Activated T-helper 2 cell treated with anti-CD3 and anti-CD28 coated beads, Interferon-gamma antibody, Interleukin-2, Interleukin-4, amounts not matched to agents 10 μg/mL and 5 μg/mL and 100 μg/mL, durations not matched to agents 14 hours and 24 hours and 36 hours (primary cell): Measurements from ENCODE around the gene PSEN1. TPM values are rescaled to one million over a fixed set of nuclear protein-coding genes. Genes with fewer than 3 reads are reported as not detected.

Experiments used
- DNase-seq: peaks from one replicate; pipeline ENCODE4 v3.0.0; 2021; ENCODE audit warnings: low spot score
- H3K27ac Mint-ChIP-seq: one replicate; pipeline ENCODE4 v1.8.0; 2021; ENCODE audit warnings: mixed read lengths
- H3K27me3 Mint-ChIP-seq: one replicate; pipeline ENCODE4 v1.8.0; 2021; ENCODE audit warnings: low read depth, mixed read lengths
- H3K36me3 Mint-ChIP-seq: one replicate; pipeline ENCODE4 v1.8.0; 2021; ENCODE audit warnings: low read depth, mixed read lengths
- H3K4me1 Mint-ChIP-seq: one replicate; pipeline ENCODE4 v1.8.0; 2021; ENCODE audit warnings: low read depth, mixed read lengths
- H3K4me3 Mint-ChIP-seq: one replicate; pipeline ENCODE4 v1.8.0; 2021; ENCODE audit warnings: low read depth, mild to moderate bottlenecking, moderate library complexity, mixed read lengths
- H3K9me3 Mint-ChIP-seq: one replicate; pipeline ENCODE4 v1.8.0; 2021; ENCODE audit warnings: mixed read lengths
- intact Hi-C: fragments of 100-400 bp; cut with micrococcal nuclease; formaldehyde crosslinking; loops from one replicate; pipeline ENCODE4 v1.15.1; 2023
- total RNA-seq: library from RNA; stranded (reverse); gene quantifications from 2 replicates; pipeline ENCODE4 v1.2.3, GENCODE V29; 2022

PSEN1 gene
- total RNA-seq, 1 donor from 2014 or later, result 36.5 TPM

DNA sequence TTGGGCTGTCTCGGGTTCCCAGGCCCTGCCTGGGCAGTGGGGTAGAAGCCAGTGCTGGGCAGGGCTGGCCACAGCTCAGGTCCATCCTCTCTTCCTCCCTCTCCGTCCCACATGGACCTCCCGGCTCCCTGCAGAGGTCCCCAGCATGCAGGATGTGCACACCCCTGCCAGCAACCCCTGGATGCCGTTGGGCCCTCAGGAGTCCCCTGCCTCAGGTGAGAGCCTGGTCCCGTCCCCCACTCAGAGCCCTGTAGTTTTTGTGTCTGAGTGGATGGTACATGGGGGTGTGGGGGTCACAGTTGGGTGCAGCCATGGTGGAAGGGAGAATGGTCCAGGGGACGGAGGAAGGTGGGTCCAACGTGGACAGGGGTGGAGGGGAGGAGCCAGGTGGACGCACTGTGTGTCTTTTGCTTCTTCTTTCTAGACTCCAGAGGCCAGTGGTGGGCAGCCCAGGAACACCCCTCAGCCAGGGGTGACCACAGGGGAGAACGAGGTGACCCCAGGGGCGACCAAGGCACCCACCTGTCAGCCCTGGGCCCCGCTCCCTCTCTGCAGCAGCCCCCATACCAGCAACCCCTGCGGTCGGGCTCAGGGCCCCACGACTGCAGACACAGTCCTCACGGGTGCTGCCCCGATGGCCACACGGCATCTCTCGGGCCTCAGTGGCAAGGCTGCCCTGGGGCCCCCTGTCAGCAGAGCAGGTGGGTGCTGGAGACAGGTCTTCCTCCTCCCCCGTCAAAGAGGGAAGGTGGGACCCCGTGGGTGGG is 122.7 kb downstream of the PSEN1 start:
- intact Hi-C loops, result no loop called here
- DNase-seq, result no peak
- no peaks in the 10 kb centered on the region for H3K36me3 Mint-ChIP-seq
- no peaks in the 10 kb centered on the region for H3K27me3 Mint-ChIP-seq
- H3K27ac Mint-ChIP-seq, result no peak overlapping the region
- H3K4me1 Mint-ChIP-seq, result peaks cover 4% of the 10 kb centered on the region
- no peaks in the 10 kb centered on the region for H3K9me3 Mint-ChIP-seq
- no peak overlapping the region for H3K4me3 Mint-ChIP-seq

DNA sequence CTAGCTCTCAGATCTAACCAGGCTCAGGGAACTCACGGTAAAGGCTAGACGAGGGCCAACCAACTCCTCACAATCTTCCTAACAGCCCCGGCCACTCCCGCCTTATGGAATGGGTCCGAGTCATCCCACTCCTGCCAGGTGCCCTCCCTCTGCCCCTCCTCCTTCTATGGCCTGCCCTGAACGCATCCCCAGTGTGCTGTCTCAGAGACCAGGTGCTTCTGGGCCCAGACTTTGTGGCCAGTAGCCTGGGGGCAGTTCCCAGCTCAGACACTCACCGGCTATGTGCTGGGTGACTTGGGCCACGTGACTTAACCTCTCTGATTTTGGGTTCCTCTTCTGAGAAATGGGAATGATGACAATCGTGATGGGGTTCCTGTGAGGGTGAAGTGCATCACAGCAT is 123.5 kb downstream of the PSEN1 start:
- Mint-ChIP-seq H3K27me3 (no peaks in the 10 kb centered on the region), H3K4me1 (peaks cover 4% of the 10 kb centered on the region), H3K4me3 (no peak overlapping the region), H3K27ac (no peak overlapping the region), H3K9me3 (no peaks in the 10 kb centered on the region), H3K36me3 (no peaks in the 10 kb centered on the region)
- intact Hi-C loops, result no loop called here
- DNase-seq, result no peak

DNA sequence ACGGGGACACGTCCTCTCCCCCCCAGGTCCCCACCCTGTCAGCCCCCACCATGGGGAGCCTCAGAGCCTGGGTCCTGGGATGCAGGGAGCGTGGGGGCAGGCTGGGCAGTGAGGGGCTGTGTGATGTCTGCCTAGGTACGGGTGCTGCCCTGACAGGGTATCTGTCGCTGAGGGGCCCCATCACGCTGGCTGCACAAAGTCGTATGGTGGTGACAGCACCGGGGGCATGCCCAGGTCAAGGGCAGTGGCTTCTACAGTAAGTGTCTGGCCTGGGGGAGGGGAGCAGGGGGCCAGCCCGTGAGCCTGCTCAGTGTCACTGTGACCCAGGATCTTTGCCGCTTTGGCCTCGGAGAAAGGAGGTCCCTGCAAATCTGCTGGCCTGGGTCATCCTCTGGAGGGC is 124.3 kb downstream of the PSEN1 start:
- H3K27ac Mint-ChIP-seq, result no peak overlapping the region
- no peaks in the 10 kb centered on the region for H3K9me3 Mint-ChIP-seq
- DNase-seq, result no peak
- intact Hi-C loops, result no loop called here
- H3K36me3 Mint-ChIP-seq, result no peaks in the 10 kb centered on the region
- H3K27me3 Mint-ChIP-seq, result no peaks in the 10 kb centered on the region
- peaks cover 4% of the 10 kb centered on the region for H3K4me1 Mint-ChIP-seq
- no peak overlapping the region for H3K4me3 Mint-ChIP-seq

DNA sequence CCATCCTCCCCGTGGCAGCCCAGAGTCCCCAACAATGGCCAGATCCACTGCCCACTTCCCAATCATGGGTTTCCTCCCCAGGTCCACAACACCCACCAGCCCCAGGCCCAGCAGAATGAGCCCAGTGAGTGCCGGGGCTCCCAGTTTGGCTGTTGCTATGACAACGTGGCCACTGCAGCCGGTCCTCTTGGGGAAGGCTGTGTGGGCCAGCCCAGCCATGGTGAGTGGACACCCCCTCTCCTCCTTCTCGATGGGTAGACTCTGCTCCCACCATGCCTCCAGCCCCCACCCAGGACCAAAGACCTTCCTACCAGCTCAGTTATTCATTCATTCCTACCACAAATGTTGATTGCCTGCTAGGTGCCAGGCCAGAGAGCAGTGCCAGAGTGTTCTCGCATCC is 124.8 kb downstream of the PSEN1 start:
- no peaks in the 10 kb centered on the region for H3K9me3 Mint-ChIP-seq
- no peaks in the 10 kb centered on the region for H3K27me3 Mint-ChIP-seq
- H3K36me3 Mint-ChIP-seq, result no peaks in the 10 kb centered on the region
- H3K4me1 Mint-ChIP-seq, result peaks cover 4% of the 10 kb centered on the region
- no peak overlapping the region for H3K4me3 Mint-ChIP-seq
- no peak for DNase-seq
- no peak overlapping the region for H3K27ac Mint-ChIP-seq
- intact Hi-C loops, result no loop called here

DNA sequence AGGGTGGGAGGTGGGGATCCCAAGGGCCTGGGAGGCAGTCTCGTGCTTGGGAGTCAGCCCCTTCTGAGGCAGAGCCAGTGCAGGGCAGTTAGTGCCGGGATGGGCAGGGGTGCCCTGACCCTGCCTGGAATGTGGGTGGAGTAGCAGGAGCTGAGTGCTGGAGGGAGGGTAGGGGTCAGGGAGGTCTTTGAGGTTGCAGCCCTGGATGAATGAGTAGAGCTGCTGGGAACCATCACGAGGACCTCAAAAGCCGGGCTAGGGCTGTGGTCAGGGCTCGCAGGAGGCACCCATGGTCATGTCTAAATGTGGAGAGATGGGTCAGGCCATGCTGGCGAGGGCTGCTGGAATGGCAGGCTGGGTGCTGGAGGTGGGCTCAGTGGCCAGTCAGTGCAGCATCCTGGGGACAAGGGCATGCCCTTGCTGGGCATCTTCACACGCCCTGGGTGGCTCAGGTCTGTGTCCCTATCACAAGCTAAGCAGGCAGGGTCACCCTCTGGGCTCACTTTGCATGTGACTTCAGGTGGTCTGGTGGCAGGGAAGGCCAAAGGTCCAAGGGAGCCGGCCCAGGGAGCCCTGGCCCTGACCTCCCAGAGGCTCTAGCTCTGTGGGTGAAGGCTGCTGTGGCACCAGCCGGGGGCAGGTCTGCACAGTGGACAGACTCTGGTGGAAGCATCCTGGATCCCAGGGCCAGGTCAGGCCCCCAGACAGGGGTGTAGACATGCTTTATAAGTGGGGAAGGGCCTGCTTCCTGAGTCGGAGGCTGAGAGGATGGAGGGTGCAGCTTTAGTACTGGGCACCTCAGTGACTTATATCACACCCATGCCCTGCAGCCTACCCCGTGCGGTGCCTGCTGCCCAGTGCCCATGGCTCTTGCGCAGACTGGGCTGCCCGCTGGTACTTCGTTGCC is 125.5 kb downstream of the PSEN1 start:
- DNase-seq, result no peak
- intact Hi-C loops, result no loop called here
- Mint-ChIP-seq H3K4me1 (peaks cover 4% of the 10 kb centered on the region), H3K27me3 (no peaks in the 10 kb centered on the region), H3K9me3 (no peaks in the 10 kb centered on the region), H3K4me3 (no peak overlapping the region), H3K27ac (no peak overlapping the region), H3K36me3 (no peaks in the 10 kb centered on the region)

DNA sequence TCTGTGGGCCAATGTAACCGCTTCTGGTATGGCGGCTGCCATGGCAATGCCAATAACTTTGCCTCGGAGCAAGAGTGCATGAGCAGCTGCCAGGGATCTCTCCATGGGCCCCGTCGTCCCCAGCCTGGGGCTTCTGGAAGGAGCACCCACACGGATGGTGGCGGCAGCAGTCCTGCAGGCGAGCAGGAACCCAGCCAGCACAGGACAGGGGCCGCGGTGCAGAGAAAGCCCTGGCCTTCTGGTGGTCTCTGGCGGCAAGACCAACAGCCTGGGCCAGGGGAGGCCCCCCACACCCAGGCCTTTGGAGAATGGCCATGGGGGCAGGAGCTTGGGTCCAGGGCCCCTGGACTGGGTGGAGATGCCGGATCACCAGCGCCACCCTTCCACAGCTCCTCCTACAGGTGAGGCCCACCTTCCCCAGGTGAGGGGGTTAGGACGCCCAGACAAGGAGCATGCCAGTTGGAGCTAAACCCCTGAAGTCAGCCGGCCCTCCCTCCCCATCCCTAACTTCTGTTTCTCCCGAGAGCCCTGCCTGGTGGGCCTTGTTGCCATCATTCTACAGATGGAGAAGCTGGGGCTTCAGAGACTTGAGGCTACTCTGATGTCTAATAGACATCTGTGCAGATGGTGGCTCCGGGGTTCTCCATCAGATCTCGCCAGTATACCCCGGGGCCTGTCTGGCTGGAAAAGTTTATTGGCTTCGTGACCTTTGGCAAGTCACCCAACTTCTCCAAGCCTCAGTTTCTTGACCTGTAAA is 126.3 kb downstream of the PSEN1 start:
- no peak overlapping the region for H3K27ac Mint-ChIP-seq
- H3K4me3 Mint-ChIP-seq, result no peak overlapping the region
- peaks cover 4% of the 10 kb centered on the region for H3K4me1 Mint-ChIP-seq
- DNase-seq, result no peak
- H3K27me3 Mint-ChIP-seq, result no peaks in the 10 kb centered on the region
- no peaks in the 10 kb centered on the region for H3K9me3 Mint-ChIP-seq
- intact Hi-C loops, result no loop called here
- H3K36me3 Mint-ChIP-seq, result no peaks in the 10 kb centered on the region

DNA sequence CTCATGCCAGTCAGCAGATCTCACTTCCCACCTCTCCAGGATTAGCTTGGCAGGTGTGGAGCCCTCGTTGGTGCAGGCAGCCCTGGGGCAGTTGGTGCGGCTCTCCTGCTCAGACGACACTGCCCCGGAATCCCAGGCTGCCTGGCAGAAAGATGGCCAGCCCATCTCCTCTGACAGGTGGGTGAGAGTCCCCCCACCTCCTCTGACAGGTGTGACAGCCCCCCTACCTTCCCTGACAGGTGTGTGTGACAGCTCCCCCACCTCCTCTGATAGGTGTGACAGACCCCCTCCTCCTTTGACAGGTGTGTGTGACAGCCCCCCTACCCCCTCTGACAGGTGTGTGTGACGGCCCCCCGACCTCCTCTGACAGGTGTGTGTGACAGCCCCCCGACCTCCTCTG is 127.3 kb downstream of the PSEN1 start:
- no peak for DNase-seq

DNA sequence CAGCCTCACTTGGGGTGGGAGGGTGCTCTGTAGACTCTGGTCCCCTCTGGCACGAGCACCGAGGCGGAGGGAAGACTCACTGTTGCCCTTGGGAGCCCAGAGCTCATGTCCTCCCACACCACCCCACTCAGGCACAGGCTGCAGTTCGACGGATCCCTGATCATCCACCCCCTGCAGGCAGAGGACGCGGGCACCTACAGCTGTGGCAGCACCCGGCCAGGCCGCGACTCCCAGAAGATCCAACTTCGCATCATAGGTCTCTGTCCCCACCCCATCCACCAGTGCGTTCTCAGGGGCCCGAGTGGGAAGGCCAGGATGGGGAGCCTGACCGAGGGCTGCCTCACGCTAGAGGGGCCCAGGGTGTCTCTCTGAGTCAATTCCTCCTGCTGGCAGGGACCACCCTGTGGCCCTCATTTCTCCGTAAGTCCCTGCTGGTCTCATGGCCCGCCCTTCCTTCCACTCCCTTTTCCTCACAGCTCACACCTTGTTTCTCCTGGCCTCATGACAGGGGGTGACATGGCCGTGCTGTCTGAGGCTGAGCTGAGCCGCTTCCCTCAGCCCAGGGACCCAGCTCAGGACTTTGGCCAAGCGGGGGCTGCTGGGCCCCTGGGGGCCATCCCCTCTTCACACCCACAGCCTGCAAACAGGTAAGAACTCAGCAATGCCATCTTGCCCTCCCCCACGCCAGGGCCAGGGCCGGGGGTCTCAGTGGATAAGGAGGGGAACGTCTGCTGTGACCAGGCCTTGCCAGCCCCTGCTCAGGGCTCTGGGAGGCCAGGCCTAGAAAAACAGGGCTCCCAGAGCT is 128.0 kb downstream of the PSEN1 start:
- Mint-ChIP-seq H3K27me3 (peaks cover 3% of the 10 kb centered on the region), H3K36me3 (no peaks in the 10 kb centered on the region), H3K4me1 (no peaks in the 10 kb centered on the region), H3K4me3 (no peak overlapping the region), H3K27ac (no peak overlapping the region), H3K9me3 (no peaks in the 10 kb centered on the region)
- intact Hi-C loops, result no loop called here
- no peak for DNase-seq

More for the DNA sequence above, 127.3 kb downstream of the PSEN1 start:
- H3K36me3 Mint-ChIP-seq, result no peaks in the 10 kb centered on the region
- intact Hi-C loops, result no loop called here
- H3K4me1 Mint-ChIP-seq, result no peaks in the 10 kb centered on the region
- H3K4me3 Mint-ChIP-seq, result no peak overlapping the region
- H3K27ac Mint-ChIP-seq, result no peak overlapping the region
- no peaks in the 10 kb centered on the region for H3K27me3 Mint-ChIP-seq
- H3K9me3 Mint-ChIP-seq, result no peaks in the 10 kb centered on the region

DNA sequence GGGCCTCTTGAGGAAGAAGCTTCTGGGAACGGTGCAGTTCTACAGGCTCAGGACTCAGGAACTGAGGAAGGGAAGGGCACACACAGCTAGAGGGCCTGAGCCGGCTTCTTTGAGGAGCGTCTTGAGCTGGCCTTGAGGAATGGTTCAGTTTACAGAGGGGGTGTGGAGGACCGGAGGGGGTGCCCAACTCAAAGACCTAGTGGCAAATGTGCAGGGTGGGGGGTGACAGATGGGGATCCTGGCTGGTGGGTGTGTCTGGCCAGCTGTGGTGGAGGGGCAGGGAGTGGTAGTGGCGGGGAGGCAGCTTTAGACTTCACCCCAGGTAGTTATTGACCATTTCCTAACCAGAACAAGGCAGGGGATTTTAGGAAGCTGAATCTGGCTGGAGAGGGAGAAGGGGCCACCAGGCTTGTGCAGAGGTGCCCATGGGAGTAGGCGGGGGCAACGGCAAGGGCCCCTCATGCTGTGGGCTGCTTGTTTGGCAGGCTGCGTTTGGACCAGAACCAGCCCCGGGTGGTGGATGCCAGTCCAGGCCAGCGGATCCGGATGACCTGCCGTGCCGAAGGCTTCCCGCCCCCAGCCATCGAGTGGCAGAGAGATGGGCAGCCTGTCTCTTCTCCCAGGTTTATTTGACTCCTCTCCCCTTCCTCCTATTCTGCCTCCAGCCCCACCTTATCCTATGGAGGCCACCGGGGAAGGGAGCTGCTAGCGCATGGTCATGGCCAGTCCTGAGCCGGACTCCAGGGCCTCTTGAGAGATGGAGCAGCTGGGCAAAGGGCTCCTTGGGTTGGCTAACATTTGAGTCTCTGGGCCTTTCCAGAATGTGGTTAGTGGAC is 128.8 kb downstream of the PSEN1 start:
- peaks cover 4% of the 10 kb centered on the region for H3K27me3 Mint-ChIP-seq
- H3K4me1 Mint-ChIP-seq, result no peaks in the 10 kb centered on the region
- H3K36me3 Mint-ChIP-seq, result no peaks in the 10 kb centered on the region
- H3K27ac Mint-ChIP-seq, result no peak overlapping the region
- H3K9me3 Mint-ChIP-seq, result no peaks in the 10 kb centered on the region
- no peak overlapping the region for H3K4me3 Mint-ChIP-seq
- intact Hi-C loops, result no loop called here
- no peak for DNase-seq

DNA sequence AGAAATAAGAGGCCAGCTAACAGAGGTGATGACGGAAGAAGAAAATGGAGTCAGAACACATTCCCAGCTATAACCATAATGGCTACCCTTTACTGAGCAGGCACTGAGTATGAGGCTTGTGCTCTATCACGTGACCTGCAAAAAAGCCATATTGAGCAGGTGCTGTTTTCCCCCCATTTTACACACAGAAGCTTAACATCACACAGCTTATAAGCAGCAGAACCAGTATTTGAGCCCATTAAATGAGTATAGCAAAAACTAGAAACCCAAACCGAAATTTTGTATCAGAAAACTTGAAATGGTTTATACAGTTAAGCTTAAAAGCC is 129.4 kb downstream of the PSEN1 start:
- DNase-seq, result no peak
- H3K27me3 Mint-ChIP-seq, result peaks cover 8% of the 10 kb centered on the region
- H3K4me1 Mint-ChIP-seq, result peaks cover 3% of the 10 kb centered on the region
- no peak overlapping the region for H3K4me3 Mint-ChIP-seq
- no peaks in the 10 kb centered on the region for H3K9me3 Mint-ChIP-seq
- H3K27ac Mint-ChIP-seq, result no peak overlapping the region
- intact Hi-C loops, result no loop called here
- peaks cover under 1% of the 10 kb centered on the region for H3K36me3 Mint-ChIP-seq

DNA sequence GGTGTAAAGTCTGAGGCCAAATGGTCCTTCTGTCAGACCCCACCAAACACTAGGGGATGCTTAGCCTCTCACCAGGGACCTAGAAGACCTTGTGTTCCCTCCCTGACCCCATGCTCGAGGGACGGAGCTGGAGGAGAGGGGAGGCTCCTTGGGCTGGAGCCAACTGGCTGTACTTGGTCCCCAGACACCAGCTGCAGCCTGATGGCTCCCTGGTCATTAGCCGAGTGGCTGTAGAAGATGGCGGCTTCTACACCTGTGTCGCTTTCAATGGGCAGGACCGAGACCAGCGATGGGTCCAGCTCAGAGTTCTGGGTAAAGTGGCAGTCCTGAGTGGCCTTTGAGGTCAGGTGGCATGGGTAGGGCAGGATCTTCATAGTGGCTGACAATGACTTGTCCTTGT is 130.0 kb downstream of the PSEN1 start:
- Mint-ChIP-seq H3K9me3 (no peaks in the 10 kb centered on the region), H3K27me3 (peaks cover 11% of the 10 kb centered on the region), H3K4me1 (peaks cover 3% of the 10 kb centered on the region), H3K27ac (no peak overlapping the region), H3K4me3 (no peak overlapping the region), H3K36me3 (peaks cover 4% of the 10 kb centered on the region)
- no peak for DNase-seq
- intact Hi-C loops, result no loop called here

DNA sequence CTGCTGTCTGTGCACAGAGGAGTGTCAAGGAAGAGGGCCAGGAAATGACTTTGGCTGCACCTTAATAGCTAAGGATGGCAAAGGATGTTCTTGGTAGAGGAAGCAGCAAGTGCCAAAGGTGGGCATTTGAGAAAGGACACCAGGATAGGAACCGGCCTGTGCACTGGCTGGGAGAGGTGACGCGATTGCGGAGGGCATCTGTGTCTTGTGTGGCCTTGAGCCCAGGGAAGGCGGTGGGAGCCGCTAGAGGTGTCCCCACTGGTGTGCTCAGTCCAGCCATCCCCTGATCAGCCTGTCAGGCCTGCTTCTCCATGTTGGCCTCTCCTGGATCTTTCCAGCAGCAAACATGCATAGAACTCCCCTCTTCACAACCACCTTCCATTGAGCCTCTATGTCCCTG is 131.2 kb downstream of the PSEN1 start:
- DNase-seq, result no peak

More for the DNA sequence above, 131.2 kb downstream of the PSEN1 start:
- Mint-ChIP-seq H3K4me3 (no peak overlapping the region), H3K9me3 (no peaks in the 10 kb centered on the region), H3K4me1 (peaks cover 3% of the 10 kb centered on the region), H3K36me3 (peaks cover 4% of the 10 kb centered on the region), H3K27ac (no peak overlapping the region), H3K27me3 (peaks cover 11% of the 10 kb centered on the region)
- intact Hi-C loops, result no loop called here
